WTC11 (cell line): Measurements from ENCODE around the gene CHRM4. TPM values are rescaled to one million over a fixed set of nuclear protein-coding genes. Genes with fewer than 3 reads are reported as not detected.

Experiments
- ATAC-seq: fragments of 200-7000 bp; cut with Tn5 transposase; 2 replicates; pipeline ENCODE4 v1.10.0; 2021; ENCODE audit warnings: mild to moderate bottlenecking, moderate library complexity
- CTCF ChIA-PET: fragments of 300-600 bp; sonication (Branson Sonifier 250); formaldehyde crosslinking; loops from one replicate; lab custom pipeline; 2021; ENCODE audit warnings: antibody characterized with exemption; lab: Charles Lee
- POLR2A ChIA-PET: fragments of 350-600 bp; sonication (Branson Sonifier 250); formaldehyde crosslinking; loops from one replicate; lab custom pipeline; 2021; ENCODE audit warnings: antibody characterized with exemption; lab: Charles Lee
- DNase-seq: peaks from one replicate; pipeline ENCODE4 v3.0.0; 2021; ENCODE audit warnings: low spot score
- H3K27ac Mint-ChIP-seq: 2 replicates; pipeline ENCODE4 v1.8.0; 2021; ENCODE audit warnings: mixed read lengths
- H3K27me3 Mint-ChIP-seq: 2 replicates; pipeline ENCODE4 v1.8.0; 2021; ENCODE audit warnings: low read depth, mild to moderate bottlenecking, moderate library complexity, mixed read lengths
- H3K36me3 Mint-ChIP-seq: 2 replicates; pipeline ENCODE4 v1.8.0; 2021; ENCODE audit warnings: mixed read lengths
- H3K4me1 Mint-ChIP-seq: 2 replicates; pipeline ENCODE4 v1.8.0; 2022; ENCODE audit warnings: mixed read lengths
- H3K4me3 Mint-ChIP-seq: 2 replicates; pipeline ENCODE4 v1.8.0; 2021; ENCODE audit warnings: mild to moderate bottlenecking, moderate library complexity, mixed read lengths
- H3K9me3 Mint-ChIP-seq: 2 replicates; pipeline ENCODE4 v1.8.0; 2021; ENCODE audit warnings: mixed read lengths
- CBFB ChIP-seq: sonication (generic); formaldehyde crosslinking; IDR thresholded peaks from 2 replicates; pipeline ENCODE4 v1.8.1; 2022; ENCODE audit warnings: mild to moderate bottlenecking, low read depth, missing genetic modification reagents
- CREM ChIP-seq: sonication (generic); formaldehyde crosslinking; IDR thresholded peaks from 2 replicates; pipeline ENCODE4 v1.8.1; 2022; ENCODE audit warnings: mild to moderate bottlenecking, missing genetic modification reagents, moderate library complexity
- FOXJ3 ChIP-seq: sonication (generic); formaldehyde crosslinking; IDR thresholded peaks from 2 replicates; pipeline ENCODE4 v1.9.0; 2021; ENCODE audit warnings: missing genetic modification reagents, mild to moderate bottlenecking, borderline replicate concordance
- KAT7 ChIP-seq: sonication (generic); formaldehyde crosslinking; IDR thresholded peaks from 2 replicates; pipeline ENCODE4 v1.8.1; 2023; ENCODE audit warnings: missing genetic modification reagents, mild to moderate bottlenecking, borderline replicate concordance
- MYBL2 ChIP-seq: sonication (generic); formaldehyde crosslinking; IDR thresholded peaks from 2 replicates; pipeline ENCODE4 v1.8.1; 2023; ENCODE audit warnings: mild to moderate bottlenecking, moderate library complexity, missing genetic modification reagents
- NFATC4 ChIP-seq: fragments of 250-450 bp; sonication (Bioruptor Pico); IDR thresholded peaks from 2 replicates; pipeline ENCODE4 v1.9.0; 2021; ENCODE audit warnings: mild to moderate bottlenecking
- NFYB ChIP-seq: sonication (generic); formaldehyde crosslinking; conservative IDR thresholded peaks from 2 replicates; pipeline ENCODE4 v1.8.0; 2022; ENCODE audit warnings: low read depth, missing genetic modification reagents
- OVOL2 ChIP-seq: fragments of 250-450 bp; sonication (Bioruptor Pico); IDR thresholded peaks from 2 replicates; pipeline ENCODE4 v1.9.0; 2021; ENCODE audit warnings: mild to moderate bottlenecking, borderline replicate concordance
- TEAD1 ChIP-seq: sonication (generic); formaldehyde crosslinking; IDR thresholded peaks from 2 replicates; pipeline ENCODE4 v1.8.0; 2022; ENCODE audit warnings: mild to moderate bottlenecking, missing genetic modification reagents
- ZNF263 ChIP-seq: sonication (generic); formaldehyde crosslinking; IDR thresholded peaks from 2 replicates; pipeline ENCODE4 v1.8.1; 2022; ENCODE audit warnings: low read depth, mild to moderate bottlenecking, moderate library complexity, missing genetic modification reagents
- ZNF396 ChIP-seq: fragments of 250-450 bp; sonication (Bioruptor Pico); IDR thresholded peaks from 2 replicates; pipeline ENCODE4 v1.8.0; 2021; ENCODE audit warnings: mild to moderate bottlenecking, moderate library complexity, borderline replicate concordance
- ZNF671 ChIP-seq: fragments of 250-450 bp; sonication (Bioruptor Pico); IDR thresholded peaks from 2 replicates; pipeline ENCODE4 v1.8.0; 2021; ENCODE audit warnings: mild to moderate bottlenecking
- total RNA-seq: library from RNA; stranded (reverse); gene quantifications from 3 replicates; pipeline ENCODE4 v1.2.3, GENCODE V29; 2021
- TF ChIP-seq, protein P1 (sequence below): fragments of 200-600 bp; IDR thresholded peaks from 2 replicates; pipeline ENCODE4 v1.8.0; 2022; ENCODE audit warnings: antibody characterized with exemption
- TF ChIP-seq, protein P2 (sequence below): sonication (generic); formaldehyde crosslinking; IDR thresholded peaks from 2 replicates; pipeline ENCODE4 v1.8.0; 2023; ENCODE audit warnings: missing genetic modification reagents, mild to moderate bottlenecking, borderline replicate concordance
- TF ChIP-seq, protein P3 (sequence below): sonication (generic); formaldehyde crosslinking; IDR thresholded peaks from 2 replicates; pipeline ENCODE4 v1.8.0; 2022; ENCODE audit warnings: mild to moderate bottlenecking, missing genetic modification reagents
- TF ChIP-seq, protein P4 (sequence below): fragments of 250-450 bp; sonication (Bioruptor Pico); IDR thresholded peaks from 2 replicates; pipeline ENCODE4 v1.9.0; 2021; ENCODE audit warnings: mild to moderate bottlenecking
- TF ChIP-seq, protein P5 (sequence below): sonication (generic); formaldehyde crosslinking; IDR thresholded peaks from 2 replicates; pipeline ENCODE4 v1.8.1; 2023; ENCODE audit warnings: mild to moderate bottlenecking, missing genetic modification reagents, moderate library complexity
- TF ChIP-seq, protein P6 (sequence below): sonication (generic); formaldehyde crosslinking; IDR thresholded peaks from 2 replicates; pipeline ENCODE4 v1.8.1; 2023; ENCODE audit warnings: mild to moderate bottlenecking, missing genetic modification reagents
- TF ChIP-seq, protein P7 (sequence below): sonication (generic); formaldehyde crosslinking; IDR thresholded peaks from 2 replicates; pipeline ENCODE4 v1.8.1; 2023; ENCODE audit warnings: mild to moderate bottlenecking, missing genetic modification reagents, moderate library complexity
- TF ChIP-seq, protein P8 (sequence below): sonication (generic); formaldehyde crosslinking; IDR thresholded peaks from 2 replicates; pipeline ENCODE4 v1.8.0; 2022; ENCODE audit warnings: mild to moderate bottlenecking, missing genetic modification reagents

Gene CHRM4
- total RNA-seq, 1 experiment from 2014 or later, result 0.85 TPM

DNA sequence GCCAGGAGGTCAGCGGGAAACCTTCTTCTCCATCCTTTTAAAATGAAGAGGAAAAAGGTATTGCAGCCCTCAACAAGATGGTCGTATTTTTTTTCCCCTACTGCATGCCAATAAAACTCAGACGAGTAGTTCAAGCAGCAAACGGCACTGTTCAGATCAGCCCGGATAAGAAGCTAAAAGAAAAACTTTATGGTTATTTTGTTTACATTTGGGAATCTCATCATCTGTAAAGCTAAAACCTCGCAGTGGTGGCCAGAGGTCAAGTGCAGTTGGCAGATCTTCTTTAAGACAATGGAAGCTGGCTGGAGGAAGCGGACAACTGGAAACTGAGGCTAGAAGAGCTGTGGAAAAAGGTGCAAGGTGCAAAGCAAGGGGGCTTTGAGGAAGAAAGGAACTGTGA is 31.0 kb upstream of the CHRM4 start:
- peaks cover 19% of the 10 kb centered on the region for H3K4me1 Mint-ChIP-seq
- H3K36me3 Mint-ChIP-seq, result no peaks in the 10 kb centered on the region; the same call in 1 of the 2 replicates
- no peak for ATAC-seq
- TF ChIP-seq, protein P1, sequence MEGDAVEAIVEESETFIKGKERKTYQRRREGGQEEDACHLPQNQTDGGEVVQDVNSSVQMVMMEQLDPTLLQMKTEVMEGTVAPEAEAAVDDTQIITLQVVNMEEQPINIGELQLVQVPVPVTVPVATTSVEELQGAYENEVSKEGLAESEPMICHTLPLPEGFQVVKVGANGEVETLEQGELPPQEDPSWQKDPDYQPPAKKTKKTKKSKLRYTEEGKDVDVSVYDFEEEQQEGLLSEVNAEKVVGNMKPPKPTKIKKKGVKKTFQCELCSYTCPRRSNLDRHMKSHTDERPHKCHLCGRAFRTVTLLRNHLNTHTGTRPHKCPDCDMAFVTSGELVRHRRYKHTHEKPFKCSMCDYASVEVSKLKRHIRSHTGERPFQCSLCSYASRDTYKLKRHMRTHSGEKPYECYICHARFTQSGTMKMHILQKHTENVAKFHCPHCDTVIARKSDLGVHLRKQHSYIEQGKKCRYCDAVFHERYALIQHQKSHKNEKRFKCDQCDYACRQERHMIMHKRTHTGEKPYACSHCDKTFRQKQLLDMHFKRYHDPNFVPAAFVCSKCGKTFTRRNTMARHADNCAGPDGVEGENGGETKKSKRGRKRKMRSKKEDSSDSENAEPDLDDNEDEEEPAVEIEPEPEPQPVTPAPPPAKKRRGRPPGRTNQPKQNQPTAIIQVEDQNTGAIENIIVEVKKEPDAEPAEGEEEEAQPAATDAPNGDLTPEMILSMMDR, result no peak
- TF ChIP-seq CBFB (CRISPR knock-in tag) (no peak), CREM (CRISPR knock-in tag) (no peak), MYBL2 (no peak), ZNF263 (no peak), ZNF671 (CRISPR knock-in tag) (no peak), ZNF396 (CRISPR knock-in tag) (no peak), FOXJ3 (CRISPR knock-in tag) (no peak), OVOL2 (no peak), NFYB (CRISPR knock-in tag) (no peak), NFATC4 (no peak), TEAD1 (CRISPR knock-in tag) (no peak), KAT7 (CRISPR knock-in tag) (no peak)
- TF ChIP-seq, protein P2, sequence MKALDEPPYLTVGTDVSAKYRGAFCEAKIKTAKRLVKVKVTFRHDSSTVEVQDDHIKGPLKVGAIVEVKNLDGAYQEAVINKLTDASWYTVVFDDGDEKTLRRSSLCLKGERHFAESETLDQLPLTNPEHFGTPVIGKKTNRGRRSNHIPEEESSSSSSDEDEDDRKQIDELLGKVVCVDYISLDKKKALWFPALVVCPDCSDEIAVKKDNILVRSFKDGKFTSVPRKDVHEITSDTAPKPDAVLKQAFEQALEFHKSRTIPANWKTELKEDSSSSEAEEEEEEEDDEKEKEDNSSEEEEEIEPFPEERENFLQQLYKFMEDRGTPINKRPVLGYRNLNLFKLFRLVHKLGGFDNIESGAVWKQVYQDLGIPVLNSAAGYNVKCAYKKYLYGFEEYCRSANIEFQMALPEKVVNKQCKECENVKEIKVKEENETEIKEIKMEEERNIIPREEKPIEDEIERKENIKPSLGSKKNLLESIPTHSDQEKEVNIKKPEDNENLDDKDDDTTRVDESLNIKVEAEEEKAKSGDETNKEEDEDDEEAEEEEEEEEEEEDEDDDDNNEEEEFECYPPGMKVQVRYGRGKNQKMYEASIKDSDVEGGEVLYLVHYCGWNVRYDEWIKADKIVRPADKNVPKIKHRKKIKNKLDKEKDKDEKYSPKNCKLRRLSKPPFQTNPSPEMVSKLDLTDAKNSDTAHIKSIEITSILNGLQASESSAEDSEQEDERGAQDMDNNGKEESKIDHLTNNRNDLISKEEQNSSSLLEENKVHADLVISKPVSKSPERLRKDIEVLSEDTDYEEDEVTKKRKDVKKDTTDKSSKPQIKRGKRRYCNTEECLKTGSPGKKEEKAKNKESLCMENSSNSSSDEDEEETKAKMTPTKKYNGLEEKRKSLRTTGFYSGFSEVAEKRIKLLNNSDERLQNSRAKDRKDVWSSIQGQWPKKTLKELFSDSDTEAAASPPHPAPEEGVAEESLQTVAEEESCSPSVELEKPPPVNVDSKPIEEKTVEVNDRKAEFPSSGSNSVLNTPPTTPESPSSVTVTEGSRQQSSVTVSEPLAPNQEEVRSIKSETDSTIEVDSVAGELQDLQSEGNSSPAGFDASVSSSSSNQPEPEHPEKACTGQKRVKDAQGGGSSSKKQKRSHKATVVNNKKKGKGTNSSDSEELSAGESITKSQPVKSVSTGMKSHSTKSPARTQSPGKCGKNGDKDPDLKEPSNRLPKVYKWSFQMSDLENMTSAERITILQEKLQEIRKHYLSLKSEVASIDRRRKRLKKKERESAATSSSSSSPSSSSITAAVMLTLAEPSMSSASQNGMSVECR (CRISPR knock-in tag), result no peak
- TF ChIP-seq, protein P3, sequence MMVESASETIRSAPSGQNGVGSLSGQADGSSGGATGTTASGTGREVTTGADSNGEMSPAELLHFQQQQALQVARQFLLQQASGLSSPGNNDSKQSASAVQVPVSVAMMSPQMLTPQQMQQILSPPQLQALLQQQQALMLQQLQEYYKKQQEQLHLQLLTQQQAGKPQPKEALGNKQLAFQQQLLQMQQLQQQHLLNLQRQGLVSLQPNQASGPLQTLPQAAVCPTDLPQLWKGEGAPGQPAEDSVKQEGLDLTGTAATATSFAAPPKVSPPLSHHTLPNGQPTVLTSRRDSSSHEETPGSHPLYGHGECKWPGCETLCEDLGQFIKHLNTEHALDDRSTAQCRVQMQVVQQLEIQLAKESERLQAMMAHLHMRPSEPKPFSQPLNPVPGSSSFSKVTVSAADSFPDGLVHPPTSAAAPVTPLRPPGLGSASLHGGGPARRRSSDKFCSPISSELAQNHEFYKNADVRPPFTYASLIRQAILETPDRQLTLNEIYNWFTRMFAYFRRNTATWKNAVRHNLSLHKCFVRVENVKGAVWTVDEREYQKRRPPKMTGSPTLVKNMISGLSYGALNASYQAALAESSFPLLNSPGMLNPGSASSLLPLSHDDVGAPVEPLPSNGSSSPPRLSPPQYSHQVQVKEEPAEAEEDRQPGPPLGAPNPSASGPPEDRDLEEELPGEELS (CRISPR knock-in tag), result no peak
- TF ChIP-seq, protein P4, sequence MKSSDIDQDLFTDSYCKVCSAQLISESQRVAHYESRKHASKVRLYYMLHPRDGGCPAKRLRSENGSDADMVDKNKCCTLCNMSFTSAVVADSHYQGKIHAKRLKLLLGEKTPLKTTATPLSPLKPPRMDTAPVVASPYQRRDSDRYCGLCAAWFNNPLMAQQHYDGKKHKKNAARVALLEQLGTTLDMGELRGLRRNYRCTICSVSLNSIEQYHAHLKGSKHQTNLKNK, result no peak
- TF ChIP-seq, protein P5, sequence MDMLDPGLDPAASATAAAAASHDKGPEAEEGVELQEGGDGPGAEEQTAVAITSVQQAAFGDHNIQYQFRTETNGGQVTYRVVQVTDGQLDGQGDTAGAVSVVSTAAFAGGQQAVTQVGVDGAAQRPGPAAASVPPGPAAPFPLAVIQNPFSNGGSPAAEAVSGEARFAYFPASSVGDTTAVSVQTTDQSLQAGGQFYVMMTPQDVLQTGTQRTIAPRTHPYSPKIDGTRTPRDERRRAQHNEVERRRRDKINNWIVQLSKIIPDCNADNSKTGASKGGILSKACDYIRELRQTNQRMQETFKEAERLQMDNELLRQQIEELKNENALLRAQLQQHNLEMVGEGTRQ (CRISPR knock-in tag), result no peak
- TF ChIP-seq, protein P6, sequence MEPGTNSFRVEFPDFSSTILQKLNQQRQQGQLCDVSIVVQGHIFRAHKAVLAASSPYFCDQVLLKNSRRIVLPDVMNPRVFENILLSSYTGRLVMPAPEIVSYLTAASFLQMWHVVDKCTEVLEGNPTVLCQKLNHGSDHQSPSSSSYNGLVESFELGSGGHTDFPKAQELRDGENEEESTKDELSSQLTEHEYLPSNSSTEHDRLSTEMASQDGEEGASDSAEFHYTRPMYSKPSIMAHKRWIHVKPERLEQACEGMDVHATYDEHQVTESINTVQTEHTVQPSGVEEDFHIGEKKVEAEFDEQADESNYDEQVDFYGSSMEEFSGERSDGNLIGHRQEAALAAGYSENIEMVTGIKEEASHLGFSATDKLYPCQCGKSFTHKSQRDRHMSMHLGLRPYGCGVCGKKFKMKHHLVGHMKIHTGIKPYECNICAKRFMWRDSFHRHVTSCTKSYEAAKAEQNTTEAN (CRISPR knock-in tag), result no peak
- TF ChIP-seq, protein P7, sequence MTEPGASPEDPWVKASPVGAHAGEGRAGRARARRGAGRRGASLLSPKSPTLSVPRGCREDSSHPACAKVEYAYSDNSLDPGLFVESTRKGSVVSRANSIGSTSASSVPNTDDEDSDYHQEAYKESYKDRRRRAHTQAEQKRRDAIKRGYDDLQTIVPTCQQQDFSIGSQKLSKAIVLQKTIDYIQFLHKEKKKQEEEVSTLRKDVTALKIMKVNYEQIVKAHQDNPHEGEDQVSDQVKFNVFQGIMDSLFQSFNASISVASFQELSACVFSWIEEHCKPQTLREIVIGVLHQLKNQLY (CRISPR knock-in tag), result no peak
- TF ChIP-seq, protein P8, sequence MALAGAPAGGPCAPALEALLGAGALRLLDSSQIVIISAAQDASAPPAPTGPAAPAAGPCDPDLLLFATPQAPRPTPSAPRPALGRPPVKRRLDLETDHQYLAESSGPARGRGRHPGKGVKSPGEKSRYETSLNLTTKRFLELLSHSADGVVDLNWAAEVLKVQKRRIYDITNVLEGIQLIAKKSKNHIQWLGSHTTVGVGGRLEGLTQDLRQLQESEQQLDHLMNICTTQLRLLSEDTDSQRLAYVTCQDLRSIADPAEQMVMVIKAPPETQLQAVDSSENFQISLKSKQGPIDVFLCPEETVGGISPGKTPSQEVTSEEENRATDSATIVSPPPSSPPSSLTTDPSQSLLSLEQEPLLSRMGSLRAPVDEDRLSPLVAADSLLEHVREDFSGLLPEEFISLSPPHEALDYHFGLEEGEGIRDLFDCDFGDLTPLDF, result no peak
- TF ChIP-seq, all 79 proteins: peak for 0
- H3K27ac Mint-ChIP-seq, result no peak overlapping the region
- no peaks in the 10 kb centered on the region for H3K27me3 Mint-ChIP-seq
- CTCF ChIA-PET, result interaction anchor here (0.8 to 1.0 kb wide), 2 partner anchors 13 to 31 kb away, joined by 3 to 4 read pairs; no protein-coding TSS in a partner anchor
- H3K9me3 Mint-ChIP-seq, result no peaks in the 10 kb centered on the region
- no peak for DNase-seq
- POLR2A ChIA-PET, result no interaction called here
- no peak overlapping the region for H3K4me3 Mint-ChIP-seq
